GM19467 (cell line): ENCODE results near the gene CACNA1C.

Source experiments
- ATAC-seq: cut with Tn5 transposase; IDR thresholded peaks from one replicate; pipeline ENCODE4 v1.9.1; 2021; ENCODE audit warnings: mild to moderate bottlenecking, moderate library complexity; ENCODE audit not compliant: unreplicated experiment

The CACNA1C gene

DNA sequence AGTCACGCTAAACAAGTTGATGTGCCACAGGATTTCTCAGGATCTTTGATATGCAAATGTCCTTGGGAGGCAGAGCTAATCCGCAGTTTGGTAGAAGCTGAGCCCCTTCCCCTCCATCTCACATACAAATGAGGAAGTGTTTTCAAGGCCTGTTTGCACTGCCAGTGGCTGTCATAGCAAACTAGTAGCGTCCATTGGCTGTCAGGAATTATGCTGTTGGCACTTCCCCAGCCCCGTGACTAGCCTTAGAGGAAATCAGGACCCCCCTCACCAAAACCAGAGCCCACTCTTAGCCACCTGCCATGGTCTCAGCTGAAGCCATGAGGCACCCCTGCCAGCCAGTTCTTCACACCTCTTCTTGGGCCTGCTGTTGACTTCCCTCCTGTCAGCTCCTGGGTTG, 253.9 kb downstream of the CACNA1C start:
- no peak for ATAC-seq

DNA sequence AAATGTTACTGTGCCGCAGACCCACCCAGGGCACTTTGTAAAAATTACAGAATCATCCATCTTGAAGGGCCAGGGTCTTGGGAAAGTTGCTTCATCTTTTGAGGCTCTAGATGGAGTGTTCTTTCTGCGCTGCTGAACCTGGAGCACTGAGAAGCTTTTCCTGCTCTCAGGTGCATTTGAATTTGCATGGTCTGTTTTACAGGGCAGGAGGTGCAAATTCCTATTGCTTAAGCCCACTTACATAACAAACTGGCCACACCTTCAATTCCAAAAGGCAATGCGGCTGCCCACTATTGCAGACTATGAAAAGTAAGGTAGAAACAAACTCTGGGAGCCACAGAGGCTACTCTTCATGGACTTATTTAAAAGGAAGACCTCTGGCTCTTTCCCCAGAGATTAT, 254.8 kb downstream of the CACNA1C start:
- ATAC-seq: no peak

DNA sequence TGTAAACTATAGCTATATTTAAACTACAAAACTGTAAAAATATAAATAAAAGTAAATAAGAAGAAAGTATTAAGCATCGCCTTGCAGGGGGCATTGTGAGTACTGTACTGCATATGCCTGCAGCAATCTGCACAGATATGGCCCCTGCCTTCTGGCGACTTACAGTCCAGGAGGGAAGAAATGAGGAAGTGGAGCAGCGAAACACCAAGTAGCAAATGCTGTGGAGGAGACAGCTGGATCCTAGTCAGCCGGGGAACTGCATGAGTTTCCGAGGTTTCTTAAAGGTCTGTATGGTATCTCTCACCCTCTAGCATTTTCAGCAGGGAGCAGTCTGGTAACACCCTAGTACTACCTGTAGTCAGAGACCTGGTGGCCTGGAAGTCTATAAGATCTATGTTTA, 256.9 kb downstream of the CACNA1C start:
- no peak for ATAC-seq

DNA sequence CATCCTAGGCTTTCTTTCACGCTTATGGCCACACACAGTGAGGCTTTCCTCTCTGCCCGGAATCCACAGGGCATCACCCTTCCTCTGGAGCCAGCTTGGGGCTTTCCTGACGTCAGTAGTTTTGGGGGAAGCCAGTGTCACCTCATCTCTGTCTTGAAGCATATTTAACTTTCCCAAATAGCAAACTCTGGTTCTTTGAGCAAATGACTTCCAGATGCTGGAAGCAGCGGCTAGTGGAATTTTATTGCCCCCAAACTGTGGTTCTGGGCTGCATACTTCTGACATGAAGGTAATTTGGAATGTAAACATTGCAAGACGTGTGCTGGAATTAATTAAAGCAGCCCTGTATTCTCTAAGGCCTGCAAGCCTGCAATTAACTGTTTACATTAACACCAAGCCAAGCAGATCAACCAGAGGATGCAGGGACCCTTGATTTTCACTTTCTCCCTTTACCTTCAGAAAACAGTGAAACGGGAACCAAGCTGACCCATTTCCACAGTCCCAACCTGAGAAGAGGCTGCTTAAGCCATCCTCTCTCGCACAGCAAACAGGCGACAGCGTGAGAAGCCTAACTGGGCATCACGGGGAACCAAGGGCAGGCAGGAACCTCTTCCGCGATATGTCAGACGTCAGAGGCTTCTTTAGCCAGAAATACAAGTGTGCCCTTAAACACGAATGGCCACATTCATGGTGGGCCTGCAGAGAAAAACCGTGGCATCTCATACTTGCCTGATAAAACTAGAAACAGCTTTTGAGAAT, 258.4 kb downstream of the CACNA1C start:
- no peak for ATAC-seq

DNA sequence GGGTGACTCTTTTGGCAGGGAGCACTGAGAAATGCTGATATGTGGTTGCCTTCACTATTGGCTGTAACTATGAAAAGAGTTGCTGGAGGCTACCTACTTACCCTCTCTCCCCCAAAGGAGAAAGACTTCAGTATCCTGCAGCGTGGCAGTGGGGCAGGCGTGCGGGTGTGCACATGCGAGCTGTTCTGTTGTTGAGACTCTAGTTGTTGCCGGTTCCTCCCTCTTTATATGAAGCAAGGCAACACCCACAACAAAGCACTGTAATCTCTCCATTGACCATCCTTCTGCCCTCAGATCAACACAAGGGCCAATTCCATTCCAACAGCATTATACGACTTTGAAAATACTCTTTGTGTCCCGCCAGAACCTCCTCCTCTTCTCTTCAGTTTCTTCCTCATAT, 259.4 kb downstream of the CACNA1C start:
- ATAC-seq: no peak

DNA sequence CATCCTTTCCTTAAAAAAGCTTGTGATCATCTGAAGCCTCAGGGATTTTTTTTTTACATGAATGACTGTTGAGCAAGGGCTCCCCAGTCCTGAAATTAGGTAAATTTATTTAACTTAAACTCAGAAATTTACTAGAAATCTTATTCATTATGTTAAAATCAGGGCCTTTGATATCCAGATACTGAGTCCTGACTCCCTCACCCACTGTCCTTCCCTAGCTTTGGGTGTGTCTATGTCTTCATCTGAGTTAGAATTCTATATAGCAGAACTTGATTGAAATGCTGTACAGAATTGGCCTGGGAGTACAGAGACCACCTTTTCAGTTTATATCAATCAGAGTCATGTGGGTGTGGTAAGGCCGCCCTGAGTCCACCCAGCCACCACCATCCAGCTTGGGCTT, 260.0 kb downstream of the CACNA1C start:
- no peak for ATAC-seq

DNA sequence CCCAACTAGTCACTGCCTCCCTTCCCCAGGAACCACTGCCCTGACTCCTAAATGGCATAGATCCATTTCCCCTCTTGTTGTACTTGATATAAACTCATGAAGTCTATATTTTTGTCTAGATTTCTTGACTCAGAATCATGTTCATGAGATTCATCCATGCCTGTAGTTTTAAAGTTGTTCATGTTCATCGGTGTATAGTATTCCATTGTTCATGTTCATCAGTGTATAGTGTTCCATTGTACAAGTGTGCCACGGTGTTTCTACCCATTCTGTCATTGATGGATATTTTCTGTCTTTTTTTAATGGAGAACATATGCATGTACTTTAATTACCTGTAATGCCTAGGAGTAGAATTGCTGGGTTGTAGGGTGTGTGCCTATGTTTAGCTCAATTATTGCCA, 261.7 kb downstream of the CACNA1C start:
- ATAC-seq: no peak

DNA sequence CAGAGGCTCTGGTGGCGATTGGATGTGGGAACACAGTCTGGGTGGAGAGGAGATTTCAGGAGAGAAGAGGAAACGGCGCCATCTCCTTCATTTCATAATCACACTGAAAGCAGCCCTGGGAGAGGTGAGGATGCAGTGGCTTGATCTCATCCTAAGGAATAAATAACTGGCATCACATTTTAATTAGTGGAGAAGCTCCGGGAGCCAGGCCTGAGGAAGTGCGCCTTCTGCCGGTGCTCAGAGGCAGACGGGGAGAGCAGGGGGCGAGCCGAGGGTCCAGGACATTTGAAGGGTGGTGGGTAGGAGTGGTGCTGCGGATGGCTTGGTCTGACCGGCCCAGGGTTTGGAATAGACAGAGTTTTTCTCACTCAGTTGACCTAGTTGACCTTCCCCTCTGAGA, 265.0 kb downstream of the CACNA1C start:
- no peak for ATAC-seq

DNA sequence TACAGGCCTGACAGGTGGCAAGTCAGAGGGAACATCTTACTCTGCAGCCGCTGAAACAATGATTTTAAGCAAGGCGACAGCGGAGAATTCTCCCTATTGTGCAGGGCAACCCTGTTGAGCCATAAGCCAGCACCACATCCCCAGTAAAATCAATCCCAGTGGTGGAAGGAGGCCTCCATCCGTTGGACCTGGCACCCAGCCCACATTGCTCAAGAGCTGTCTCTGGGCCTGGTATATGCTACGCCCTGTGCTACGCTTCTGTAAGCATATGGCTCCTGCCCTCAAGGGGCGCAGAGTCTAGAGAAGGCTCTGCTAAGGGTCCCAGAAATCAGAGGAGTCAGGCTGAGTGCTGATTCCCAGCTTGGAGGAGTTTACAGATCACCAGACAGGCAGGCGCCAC, 265.5 kb downstream of the CACNA1C start:
- no peak for ATAC-seq

DNA sequence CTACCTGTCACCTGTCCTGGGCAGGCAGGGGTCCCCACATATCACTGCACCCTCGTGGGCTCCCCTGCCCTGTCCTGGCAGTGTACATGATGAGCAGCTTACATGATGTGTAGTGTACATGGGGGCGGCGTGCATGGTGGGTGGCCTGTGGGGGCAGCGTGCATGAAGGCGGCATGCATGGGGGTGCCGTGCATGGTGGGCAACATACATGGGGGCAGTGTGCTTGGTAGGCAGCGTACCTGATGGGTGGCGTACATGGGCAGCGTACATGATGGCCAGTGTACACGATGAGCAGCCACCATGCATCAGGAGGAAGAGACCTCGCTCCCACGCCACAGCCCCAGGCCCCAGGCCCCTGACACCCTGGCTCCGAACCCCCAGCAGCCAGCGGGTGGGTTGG, 266.3 kb downstream of the CACNA1C start:
- no peak for ATAC-seq

DNA sequence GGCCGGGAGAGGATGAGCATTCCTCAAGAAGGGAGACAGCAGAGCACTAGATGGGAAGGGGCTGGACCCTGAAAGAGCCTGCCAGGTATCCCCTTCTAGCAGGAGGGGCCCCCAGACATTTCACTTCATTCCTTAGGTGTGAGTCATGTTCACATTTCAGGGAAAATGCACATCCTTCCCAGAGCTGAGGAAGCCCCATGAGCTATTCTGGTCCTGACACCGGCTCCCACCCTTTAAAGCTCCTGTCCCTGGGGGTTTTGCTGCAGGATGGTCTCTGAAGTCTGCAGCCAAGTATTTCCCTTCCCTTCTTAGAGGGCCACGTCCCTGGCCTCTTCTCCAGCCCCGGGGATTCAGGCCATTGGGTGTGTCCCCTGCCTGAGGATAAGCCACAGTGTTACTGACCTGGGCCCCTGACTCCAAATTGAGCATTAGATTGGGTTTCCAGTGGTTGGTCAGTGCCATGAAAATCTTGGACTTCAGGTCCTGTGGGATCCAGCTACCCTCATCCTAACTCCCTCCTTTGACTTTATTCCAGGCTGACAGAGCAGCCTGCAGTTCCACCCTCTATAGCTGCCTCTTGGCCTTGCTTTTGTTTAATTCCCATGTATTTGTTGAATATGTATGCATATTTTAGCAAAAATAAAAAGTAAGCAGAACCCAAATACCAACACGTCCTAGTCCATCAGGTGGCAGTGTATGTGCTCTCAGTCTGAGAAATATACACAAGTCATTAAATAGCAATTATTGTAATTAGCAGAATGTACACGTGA, 267.1 kb downstream of the CACNA1C start:
- ATAC-seq: no peak

DNA sequence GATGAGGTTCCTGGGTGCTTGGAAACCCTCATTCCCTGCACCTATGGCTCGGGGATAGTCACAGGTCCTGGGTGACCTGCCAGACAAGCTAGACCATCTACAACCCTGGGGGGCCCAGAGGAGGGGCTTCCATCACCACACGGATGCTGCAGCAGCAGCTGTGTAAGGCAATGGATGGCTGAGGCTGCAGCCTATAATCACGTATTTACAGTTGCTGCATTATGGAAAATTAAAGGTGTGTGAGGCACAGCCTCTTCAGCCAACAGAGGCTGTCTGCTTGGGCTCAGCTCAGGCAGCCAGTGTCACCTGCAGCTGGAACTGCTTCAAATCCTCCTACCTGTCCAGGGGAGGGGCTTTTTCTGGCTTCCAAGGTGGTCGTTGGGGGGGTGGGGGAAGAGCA, 268.1 kb downstream of the CACNA1C start:
- no peak for ATAC-seq

DNA sequence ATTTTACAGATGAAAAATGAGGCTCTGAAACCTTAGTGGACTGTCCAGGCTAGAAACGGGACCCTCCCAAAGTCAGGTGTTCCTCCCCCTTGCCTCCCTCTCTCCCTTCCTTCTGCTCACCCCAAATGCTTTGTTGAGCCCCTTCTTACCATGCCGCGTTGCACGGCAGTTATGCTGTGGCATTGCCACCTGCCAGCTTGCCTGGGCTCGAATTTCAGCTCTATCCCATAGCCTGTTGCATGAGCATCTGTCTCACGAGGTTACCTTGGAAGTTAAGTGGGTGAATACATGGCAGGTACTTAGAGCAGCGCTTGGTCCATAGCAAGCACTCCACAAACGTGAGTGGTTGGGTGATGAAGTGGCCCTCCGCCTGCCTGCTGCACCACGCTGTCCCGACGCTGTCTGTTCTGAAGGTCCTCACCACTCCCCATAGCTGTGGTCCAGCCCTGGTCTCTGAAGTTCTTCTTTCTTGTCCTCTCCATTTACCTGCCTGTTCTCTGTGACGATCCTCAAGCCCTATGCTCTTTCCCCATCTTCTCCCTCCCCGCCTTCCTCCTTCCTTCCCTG, 269.9 kb downstream of the CACNA1C start:
- ATAC-seq: no peak

DNA sequence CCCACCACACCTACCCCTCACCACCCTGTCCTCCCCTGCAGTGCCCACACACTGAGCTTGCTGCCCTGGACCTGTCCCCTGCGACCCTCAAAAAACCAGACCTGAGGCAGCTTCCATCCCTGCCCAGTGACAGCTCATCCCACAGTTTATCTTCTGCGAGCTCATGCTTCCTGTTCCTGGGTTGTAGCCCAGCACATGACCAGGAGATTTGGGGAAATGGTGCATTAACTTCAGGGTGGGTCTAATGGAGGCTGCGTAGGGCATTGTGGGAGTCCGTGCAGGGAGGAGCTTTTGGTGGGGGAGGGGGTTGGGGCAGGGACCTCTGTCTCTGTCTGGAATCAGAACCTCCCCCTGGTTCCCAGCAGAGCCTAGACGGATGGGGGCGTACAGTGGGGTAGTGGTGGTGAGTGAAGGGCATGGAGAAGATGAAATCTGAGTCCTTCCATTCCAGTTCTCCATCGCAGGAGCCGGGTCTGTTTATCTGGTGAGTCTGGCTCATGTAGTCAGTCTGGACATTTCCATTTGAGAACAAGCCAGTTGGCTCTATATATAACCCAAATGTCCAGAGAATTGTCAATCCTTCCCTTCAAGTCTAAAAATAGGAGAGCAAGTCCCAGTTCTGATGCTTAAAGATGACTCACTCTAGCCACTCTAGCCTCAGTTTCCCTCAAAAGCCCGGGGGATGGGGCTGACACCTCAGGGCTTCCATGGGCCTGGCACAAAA, 270.9 kb downstream of the CACNA1C start:
- ATAC-seq: no peak

DNA sequence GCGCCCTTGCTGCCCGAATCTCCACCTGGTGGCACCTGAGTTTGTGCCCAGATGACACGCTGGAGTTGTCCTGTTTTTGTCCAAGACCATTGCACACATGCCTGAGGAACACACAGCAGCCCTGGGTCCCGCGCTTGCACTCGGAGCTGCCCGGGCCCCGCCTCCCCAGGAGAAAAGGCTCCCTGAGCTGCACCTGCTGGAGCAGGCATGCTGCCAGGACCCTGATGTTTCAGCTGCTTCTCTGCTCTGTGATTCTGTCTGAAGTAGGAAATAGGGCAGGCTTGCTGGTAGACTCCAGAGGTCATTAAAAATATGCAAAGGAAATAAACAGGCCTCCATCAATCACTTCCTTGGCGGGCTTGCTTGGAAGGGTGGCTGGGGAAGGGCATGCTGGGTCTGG, 271.6 kb downstream of the CACNA1C start:
- no peak for ATAC-seq

DNA sequence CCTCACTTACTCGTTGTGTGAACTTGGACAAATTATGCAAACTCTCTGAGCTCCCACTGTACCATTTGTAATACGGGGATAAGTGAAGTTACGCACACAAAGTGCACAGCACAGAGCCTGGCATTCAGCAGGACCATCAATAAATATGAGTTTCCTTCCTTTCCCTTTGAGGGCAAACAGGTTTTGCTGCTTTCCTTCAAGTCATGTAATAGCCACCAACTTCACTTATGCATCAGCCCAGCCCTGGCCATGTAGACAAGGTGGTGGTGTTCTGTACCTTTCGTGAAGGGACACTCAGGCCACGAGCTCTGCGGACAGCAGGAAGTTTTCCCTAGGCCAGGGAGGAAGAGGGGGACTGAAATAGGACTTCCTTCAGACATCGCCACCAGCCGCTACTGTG, 272.7 kb downstream of the CACNA1C start:
- ATAC-seq: no peak

DNA sequence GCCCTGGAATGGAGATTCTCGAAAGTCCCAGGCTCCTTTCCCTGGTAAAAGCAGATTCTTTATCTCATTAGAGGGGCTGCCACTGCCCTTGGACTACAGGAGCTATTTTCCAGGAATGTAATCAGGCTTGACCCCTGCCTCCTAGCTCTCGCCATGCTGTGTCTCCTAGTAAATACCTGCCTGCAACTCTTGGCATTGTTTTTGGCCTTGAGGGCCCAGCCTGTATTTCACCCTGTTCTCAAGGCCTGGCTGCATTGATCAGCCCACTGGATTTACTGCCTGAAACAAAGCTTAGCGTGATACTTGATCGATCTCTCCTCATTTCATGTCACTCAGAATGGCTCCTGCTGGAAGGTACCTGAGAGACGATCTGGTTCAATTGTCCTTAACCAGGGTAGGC, 273.7 kb downstream of the CACNA1C start:
- ATAC-seq: no peak

DNA sequence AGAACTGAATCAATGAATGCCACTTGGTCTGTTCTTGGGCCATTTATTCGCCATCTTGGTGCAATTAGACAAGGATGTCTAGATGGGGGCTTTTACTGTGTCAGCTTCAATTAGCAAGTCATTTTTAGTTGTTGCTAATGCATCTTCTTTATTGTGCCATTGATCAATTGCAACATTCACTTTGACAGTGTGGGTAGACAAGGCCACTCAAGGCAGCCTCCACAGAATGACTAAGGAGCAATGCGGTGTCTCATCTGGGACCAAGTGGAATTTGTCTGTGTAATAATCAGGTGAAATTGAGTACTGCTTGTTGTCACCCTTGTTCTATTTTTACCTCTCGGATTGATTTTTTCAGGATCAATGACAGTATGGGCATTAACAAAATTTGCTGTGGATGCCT, 275.9 kb downstream of the CACNA1C start:
- ATAC-seq: no peak

DNA sequence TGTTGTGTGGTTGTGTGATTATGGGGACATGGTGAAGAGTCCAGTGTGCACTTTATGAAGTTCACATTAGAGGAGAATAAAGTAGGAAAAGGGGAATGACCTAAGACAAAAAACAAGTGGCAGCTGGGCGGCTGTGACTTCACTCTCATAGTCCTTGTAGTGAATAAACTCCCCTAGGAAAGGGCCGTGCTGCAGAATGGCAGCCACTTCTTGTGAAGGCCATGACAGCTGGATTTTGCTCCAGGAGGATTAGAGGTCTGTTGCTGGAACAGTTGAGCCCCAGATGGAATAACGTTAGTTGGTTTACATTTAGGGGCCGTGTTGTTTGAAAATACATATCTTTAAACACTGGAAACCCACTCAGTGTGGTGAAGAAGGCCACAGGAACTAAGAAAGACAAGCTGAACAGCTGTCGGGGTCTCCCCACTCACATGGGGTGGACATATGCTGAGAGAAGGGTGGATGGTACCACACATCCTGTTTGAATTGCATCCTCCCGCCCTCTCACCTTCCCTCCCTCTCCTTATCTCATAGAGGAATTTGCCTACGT, 276.9 kb downstream of the CACNA1C start:
- no peak for ATAC-seq

DNA sequence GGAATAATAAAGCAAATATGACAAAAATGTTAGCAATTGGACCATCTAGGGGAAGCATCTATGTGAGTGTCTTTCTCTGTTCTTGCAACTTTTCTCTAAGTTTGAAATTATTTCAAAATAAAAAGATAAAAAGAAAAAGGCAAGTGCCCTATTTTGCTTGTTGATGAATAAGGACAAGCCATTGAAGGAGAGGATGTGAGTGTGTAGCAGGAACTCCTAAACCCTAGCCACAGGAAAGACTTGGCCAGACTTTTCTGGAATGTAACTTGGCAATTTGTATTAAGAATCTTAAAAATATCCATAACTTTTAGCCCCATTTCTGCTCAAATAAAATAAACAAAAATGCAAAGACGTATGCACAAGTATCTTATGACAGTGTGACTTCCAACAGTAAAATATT, 279.4 kb downstream of the CACNA1C start:
- no peak for ATAC-seq

DNA sequence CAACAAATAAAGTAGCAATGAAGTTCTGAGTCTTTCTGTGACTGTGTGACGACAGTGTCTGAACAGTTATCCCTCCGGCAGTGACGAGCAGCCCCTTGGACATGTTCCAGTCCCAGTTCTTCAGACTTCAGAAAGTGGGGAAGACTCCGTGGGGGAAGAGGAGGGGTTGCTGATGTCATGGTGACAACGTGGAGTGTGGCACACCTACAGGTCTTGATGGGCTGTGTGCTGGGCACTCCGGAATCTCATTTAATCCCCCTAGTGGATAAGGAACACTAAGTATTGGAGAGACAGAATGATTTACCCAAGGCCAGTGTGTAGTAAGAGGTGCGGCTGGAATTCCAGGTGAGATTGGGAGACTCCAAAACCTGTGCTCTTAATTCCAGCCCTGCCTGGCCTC, 280.2 kb downstream of the CACNA1C start:
- ATAC-seq: no peak
